Suppressor macrophage treated with lipopolysaccharide for 1 hour (primary cell): ENCODE data around the gene PRKCA.

ENCODE experiments used
- DNase-seq, 3 donors: peaks; one replicate each; pipeline ENCODE4 v3.0.0-alpha.2; 2020 to 2022

Gene PRKCA

DNA sequence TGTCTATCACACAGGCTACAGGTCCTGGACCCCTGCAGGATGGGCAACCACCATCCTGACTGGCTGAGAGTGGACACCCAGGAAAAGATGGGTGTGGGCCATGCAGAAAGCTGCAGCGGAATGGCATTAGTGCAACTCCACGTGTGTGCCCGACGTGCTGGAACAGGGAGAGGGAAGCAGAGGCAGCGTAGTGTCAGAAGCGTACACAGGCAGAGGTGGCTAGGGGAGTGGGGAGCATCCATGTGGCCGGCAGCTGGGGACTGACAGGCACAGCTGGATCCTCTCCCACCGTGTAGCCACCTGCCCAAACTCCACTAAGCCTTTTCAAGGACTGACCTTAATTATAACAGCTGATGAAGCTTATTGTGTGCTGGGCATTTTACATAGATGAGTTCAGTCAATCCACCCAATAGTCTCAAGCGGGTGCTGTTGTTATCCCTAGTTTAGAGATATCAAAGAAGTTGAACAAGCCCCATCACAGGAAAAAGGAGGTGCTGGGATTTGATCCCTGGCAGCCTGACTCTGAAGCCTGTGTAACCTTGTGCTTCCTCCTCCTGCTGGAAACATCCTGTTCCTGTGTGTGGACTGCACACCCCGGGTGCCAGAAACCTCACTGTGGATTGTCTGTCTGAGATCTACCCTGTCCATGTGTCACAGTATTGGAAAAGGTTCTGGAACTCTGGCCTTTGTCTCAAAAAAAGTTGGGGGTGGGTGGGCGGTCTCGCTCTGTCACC is 114.0 kb downstream of the PRKCA start:
- DNase-seq = no peak

DNA sequence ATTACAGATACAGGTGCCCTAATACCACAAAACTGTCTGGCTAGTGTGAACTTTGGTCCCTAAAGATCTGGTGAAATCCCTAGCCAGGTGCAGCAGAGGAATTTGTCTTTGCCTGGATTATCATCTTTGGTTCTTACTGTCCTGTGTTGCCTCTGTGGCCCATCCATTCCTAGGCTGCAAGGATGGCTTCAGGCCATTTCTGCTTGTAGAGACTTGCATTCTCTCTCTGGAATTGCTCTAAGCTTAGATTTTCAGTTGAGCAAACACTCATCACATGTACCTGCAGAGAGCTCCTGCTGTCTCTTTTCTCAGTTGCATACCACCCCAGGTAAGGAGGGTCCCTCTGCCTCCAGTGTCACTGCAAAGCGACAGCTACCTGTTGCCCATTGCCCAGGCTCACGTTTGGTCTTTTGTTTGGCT is 114.9 kb downstream of the PRKCA start:
- no peak for DNase-seq

DNA sequence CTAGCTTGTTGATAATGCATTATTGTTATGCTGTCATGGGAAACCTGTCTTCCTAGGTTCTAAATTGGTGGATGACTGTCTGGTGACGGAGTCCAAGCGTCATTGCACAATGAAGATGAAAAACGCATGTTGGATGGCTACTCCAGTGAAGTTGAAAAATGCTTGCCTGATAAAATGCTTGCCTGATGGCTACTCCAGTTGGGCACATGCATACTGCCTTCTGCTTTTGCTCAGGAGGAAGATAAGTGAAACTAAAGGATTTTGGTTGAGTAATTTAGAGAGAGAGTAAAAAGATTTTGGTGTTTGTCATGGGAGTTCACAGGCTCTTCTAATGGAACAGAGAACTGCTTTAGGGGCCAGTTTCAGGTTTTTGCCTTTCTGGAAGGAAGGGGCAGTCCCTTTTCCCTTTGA is 118.6 kb downstream of the PRKCA start:
- DNase-seq = peak; percentile 62 to 89 (median 81)

DNA sequence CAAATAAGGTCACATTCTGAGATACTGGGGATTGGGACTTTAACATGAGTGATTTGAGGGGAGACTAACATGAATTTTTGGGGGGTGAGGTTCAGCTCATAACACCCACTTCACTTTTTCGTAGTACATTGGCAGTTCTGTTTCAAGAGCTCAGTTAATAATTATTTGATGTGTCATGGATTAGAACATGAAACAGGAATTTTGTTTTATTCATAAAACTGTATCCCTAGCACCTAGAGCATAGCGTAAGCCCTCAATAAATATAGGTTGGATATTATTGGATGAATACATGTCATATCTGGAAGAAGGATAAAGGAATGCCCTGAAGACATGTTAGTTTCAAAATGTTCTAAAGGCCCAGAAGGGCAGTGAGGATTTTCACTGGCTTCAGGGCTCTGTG is 119.8 kb downstream of the PRKCA start:
- DNase-seq = no peak

DNA sequence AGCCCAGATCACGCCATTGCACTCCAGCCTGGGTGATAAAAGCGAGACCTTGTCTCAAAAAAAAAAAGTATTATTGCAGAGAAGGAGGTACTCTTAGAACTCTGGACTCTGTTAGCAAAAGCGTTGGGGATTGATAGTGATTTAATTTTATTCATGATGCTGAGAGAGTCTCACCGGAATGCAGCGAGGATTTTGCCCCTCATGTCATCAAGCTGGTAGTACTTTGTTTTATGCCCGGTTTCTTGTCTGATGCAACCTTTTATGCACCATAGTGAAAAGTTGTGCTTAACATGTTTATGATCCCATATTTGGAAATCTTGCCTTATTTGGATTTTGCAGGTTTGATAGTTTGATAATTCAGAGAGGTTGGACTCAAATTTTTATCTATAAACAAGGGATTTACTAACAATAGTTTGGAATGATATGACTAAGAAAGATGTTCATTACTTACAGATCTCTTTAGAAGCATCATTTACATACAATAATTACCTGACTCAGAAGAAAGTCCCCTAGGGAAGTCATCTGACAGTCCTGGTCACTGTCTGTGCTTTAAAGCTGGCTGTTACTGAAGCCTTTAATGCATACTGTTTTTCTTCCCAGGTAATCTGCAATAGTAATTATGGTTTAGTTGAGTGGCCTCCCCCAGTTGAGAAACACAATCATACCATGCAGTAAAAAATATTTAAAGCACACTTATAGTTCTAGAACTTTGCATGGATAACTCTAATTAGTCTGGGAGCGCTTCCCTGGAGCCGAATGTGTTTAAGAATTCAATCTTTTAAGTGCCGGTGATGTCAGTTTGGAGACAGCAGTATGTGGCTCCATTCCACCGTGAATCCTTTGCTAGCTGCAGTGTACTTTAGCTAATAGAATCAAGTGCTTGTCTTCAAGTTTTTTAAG is 120.9 kb downstream of the PRKCA start:
- DNase-seq = no peak

DNA sequence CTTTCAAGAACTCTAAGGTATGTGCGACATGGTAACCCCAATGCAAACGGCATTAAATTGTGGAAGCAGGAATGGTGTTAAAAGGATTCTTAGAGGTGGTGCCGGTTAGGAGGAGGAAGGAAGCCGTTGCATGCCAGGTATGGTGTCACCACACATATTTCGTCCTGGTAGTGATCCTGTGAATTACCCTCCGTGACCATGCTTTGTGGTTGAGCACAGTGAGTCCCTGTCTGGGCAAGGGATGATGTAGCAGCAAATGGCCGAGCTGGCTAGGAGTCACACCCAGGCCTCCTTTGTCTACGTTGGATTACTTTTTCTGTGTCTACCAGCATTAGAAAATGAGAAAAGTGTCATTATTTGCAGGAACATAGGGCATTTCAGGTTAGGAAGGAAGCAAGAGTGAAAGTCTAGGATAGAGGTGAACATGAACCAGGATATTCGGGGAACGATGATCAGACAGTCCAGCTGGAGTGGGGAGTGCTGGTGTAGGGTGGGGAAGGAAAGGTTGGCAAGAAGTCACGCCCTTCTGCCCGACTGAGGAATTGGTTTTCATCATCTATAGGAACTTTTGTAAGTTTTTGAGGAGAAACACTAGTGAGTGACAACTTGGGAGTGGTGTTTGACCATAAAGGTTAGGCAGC is 123.5 kb downstream of the PRKCA start:
- no peak for DNase-seq

DNA sequence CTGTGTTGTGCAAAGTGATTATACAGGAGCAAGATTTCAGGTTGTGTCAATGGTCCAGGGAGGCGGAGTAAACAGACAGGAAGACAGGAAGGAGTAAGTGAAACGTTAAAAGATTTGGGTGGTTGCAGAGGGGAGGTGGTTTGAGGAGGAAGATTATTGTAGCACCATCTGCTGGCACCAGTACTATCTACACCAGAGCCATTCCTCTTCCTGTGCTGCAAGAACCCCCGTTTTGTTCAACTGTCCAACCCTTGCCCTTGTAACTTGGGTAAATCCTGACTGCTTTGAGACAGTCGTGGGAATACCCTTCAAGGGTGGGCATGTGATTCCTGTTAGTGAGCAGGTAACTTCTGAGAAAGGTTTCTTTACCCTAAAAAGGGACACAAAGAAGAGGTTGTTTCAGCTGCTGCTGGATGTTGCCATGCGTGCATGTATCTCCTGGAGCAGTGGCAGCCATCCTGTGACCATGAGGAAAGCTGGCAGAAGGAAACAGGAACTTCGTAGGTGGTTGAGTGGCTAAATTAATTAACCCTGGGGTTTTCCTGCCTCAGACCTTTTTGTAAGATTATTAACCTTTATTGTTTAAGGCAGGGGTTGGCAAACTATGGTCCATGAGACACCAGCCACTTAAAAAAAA is 124.1 kb downstream of the PRKCA start:
- DNase-seq = peak in 2 of 3 donors; percentile 27 to 30

DNA sequence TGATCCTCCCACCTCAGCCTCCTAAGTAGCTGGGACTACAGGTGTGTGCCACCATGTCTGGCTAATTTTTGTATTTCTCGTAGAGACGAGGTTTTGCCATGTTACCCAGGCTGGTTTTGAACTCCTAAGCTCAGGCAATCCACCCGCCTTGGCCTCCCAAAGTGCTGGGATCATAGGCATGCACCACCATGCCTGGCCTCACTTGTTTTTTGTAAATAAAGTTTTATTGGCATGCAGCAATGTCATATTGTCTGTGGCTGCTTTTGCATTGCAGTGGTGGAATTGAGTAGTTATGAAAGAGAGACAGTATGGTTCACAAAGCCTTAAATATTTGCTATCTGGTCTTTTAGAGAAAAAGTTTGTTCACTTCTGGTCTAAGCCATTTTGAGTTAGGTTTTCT is 124.7 kb downstream of the PRKCA start:
- no peak for DNase-seq

DNA sequence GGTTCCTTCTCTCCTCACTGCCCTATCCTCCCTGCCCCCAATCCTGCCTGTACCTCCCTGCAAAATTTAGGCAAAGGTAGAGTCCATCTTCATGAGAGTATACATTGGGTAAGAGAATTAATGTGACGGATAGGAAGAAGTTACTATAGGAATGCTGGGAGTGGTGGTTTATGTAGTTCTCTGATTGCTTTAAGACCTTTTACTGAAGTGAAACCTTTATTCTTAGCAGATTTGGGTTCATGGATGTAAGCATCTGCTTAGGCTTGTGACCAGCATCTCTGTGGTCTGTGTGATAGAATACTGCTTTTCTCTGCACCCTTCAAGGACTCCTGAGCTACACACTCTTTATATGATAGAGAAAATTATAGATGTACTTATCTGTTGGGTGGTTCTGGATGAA is 127.3 kb downstream of the PRKCA start:
- peak in 2 of 3 donors; percentile 24 to 41 for DNase-seq

DNA sequence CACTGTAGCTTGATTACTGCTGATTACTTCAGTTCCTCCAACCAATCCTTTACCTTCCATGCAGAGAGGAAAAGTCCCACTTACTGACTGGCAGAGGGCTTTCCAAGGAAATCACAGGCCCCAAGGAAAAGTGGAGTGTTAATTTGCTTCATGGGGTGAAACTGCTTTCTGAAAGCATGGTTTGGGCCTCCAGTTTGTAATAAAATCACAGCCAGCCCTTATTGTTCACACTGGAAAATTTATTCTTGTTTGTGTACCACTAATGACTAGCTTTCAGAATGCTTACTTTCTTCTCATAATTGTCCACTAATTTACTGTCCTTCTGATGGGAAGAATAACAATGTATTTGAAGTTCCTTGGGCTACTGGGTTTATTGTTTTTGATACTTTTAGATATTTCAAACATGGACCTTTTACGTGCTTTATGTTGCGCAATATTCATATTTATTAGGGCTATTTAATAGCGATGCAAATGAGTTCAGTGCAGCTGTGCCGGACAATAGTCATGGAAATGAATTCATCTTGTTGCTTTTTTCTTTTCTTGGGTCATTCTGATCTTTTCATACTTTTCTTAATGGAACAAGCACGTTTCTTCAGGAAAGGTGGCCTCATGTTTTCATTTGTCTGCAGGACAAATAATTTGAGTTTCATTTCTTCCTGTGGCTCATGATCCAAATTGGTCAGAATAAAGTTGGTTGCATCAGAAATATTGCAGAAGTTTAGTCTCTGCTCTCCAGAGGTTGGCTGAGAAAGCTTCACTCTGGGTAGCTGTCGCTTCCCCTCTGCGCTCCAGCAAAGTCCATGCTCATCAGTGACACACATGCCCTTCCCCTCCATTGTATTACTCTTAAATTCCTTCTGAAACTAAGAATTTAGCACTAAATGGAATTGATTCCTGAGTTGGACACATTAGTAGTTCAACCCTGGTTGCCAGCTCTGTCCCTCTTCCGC is 128.7 kb downstream of the PRKCA start:
- DNase-seq = peak; percentile 85 to 96 (median 91)

DNA sequence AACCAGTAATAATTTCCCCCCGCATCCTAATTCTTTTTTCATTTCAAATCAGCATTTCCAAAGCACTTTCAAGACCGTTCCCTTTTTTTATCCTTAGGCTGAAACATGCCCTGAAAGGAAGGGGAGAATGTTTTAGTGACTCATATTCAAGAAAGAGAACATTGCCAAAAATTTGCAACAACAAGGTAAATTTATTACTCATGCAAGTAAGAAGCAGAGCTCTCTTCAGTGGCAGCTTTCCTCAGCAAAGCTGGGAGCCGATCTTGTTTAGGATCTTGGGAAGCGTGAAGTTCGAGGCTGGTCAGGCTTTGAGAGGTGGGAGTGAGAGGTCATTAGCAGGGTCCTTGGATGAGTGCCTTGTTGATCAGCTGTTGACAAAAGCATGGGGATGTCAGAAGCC is 129.5 kb downstream of the PRKCA start:
- DNase-seq = peak; percentile 30 to 78 (median 64)

DNA sequence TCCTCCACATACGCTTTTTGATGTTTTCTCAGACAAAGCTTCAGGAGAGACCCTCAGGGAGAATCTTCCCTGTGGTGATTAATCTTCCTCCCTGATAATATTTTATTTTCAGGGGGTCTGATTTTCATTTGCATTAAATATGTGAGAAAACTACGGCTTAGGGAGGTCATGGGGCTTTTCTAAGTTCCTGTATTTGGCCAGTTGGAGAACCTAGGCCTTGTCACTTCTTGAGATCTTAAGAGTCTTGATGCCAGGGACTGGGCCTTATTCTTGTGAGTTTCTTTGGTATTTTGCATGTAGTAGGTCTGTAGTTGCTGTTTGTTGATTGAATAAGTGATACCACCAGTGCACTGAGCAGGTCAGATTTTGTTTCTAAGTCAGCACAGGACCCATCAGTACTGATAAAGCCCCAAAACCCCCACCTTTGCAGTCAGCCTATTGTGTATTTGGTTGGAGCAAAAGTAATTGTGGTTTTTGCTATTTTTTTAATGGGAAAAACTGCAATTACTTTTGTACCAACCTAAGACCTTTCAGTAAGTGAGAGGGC is 130.1 kb downstream of the PRKCA start:
- peak; percentile 42 to 59 (median 49) for DNase-seq

DNA sequence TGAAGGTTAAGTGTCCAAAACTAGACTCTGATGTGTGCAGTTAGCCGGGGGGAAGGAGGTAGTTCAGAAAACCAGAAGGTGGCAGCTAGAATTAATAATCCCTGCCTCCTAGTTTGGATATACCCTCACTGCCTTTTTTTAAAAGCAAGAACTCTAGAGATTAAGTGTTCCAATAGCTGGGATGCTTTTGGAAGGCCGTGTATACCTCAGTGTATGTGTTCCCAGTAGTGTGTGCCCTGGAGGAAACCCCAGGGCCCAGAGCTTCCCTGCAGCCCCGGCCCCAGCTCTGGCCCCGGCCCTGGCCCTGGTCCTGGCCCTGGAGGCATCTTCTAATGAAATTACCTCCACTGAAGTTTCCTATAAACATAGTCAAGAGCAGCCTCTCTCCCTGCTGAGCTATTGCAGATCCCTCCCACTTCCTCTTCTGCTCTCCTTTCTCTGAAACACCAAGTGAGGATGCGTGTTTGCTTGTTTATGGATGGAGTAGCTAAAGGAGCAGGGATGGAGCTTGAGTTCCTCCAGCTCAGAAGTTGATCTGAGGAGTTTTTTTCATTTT is 130.7 kb downstream of the PRKCA start:
- DNase-seq = peak; percentile 37 to 43 (median 42)

DNA sequence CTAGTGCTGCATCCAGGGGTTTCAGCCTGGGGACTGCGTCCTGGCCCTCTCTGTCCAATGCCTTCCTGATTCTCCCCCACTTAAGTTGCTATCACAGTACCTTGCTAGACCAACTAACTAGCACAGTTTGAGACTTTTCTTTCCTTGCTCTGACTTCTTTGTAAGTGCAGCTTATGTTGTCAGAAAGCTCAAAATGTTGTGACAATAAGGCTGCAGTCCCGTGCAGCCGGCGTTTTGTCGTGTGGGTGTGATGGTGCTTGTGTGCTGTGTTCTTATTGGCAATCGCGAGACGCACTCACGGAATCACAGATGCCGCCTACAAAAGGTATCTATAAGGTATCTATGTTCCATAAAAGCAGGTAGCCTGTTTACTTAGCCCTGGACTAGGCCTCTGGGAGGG is 132.8 kb downstream of the PRKCA start:
- no peak for DNase-seq

DNA sequence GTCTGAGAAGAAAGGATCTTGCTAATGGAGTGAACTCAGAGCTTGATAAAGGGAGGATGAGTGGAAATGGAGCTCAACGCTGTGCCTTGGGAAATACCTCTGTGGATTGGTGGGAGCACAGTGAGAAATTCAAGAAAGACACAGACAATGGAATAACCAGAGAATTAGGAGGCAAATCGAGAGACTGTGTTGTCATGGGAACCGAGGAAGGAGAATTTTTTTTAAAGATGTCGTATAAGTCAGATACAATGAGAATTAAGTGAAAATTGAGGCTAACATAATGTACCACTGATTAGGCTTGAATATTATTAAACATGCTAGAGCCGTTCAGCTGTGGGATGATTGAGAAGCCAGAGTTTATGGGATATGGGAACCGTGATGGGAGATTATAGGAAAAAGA is 134.2 kb downstream of the PRKCA start:
- no peak for DNase-seq

DNA sequence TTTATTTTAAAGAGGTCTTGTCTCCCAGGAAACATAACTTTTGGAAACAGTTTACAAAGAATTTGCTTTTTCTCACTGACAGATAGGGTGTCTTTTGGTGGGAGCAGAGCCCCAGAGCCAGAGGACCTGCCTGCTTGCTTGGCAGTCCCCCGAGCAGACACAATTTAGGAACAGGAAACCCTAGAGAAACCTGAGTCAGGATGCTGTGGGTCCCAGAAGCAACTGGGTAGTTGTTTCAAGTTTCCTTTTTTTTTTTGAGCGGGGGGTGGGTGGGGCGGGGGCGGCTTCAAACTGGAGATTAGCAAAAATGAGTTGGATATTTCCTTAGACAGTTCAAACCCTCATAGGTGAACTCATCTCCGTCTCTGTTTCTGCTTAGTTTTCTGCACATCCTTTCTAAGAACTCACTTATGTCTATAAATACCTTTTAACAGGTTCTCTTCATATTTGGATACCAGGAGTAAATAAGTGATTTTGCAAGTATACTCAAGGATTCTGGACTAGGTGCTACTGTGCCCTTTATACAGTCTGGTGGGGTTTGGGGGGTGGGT is 135.1 kb downstream of the PRKCA start:
- DNase-seq = peak; percentile 43 to 47 (median 45)

DNA sequence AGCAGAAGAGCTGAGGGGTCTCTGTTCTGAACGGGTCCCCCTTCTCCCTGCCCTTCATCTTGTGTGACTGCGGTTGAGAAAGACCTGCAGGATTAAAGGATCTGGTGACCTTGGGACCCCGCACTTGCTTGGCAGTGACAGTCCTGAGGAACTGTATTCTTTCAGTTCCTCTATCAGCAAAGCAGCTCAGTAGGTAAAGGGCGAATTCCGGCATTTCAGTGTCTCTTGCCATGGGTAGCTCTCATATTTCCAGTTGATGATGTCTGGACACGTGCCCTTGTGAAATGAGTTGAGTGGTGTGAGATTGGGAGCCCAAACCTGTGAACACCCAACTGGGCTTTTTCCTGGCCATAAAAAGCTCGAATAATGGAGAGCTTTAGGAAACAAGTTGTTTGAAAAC is 135.7 kb downstream of the PRKCA start:
- DNase-seq = peak; percentile 39 to 54 (median 39)

DNA sequence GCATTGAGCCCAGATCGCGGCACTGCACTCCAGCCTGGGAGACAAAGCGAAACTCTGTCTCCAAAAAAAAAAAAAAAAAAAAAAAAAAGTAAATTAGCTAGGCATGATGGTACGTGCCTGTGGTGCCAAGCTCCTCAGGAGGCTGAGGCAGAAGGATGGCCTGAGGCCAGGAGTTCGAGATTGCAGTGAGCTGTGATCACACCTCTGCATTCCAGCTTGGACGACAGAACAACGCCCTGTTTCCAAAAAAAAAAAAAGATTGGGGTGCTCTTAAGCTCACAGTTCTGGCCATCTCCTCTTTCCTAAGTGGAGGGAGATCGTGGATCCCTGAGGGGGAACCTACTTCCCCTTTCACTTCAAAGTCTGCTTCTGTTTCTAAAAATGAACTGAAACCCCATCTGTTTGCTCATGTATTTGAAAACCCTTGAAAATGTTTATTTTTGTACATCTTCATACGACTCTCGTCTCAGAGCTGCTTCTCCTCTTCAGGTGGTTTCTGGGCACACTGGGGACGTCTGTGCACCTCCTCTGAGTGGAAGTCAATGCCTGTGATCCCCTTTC is 138.8 kb downstream of the PRKCA start:
- peak; percentile 57 to 70 (median 63) for DNase-seq

DNA sequence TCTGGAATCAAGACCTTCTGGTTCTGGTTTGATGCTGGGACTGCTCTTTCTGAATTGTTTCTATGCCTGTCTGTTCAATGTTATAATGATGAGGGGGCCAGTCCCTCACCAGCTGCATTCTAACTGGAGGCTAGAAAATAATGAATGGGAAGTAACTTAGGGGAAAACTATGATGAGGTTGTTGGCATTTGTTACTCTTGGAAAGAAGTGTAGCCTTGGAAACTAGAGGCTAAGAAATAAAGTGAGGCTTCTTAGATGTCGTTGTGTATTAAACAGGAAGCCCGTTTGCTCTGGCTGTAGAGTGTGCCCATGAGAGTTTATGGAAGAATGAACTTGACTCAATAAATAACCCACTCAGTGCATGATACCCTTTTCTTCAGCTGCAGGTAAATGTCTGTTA is 140.8 kb downstream of the PRKCA start:
- no peak for DNase-seq

DNA sequence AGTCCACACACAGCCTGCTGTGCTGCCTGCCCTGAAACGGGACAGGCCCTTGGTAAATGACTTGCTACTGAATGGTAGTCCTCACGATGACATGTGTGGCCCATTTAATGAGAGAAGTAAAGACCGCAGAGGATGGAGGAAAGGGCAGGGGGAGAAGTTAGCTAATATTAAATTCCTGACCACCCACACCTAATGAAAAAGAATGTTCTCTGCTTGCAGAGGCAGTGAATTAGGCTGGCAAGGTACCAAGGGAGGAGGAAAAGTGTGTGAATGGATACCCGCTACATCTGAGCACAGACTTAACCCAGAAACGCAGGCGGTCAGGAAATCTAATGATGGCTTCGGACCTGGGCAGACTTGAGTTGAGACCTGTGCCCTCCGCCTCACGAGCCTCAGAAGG is 141.2 kb downstream of the PRKCA start:
- DNase-seq = no peak

DNA sequence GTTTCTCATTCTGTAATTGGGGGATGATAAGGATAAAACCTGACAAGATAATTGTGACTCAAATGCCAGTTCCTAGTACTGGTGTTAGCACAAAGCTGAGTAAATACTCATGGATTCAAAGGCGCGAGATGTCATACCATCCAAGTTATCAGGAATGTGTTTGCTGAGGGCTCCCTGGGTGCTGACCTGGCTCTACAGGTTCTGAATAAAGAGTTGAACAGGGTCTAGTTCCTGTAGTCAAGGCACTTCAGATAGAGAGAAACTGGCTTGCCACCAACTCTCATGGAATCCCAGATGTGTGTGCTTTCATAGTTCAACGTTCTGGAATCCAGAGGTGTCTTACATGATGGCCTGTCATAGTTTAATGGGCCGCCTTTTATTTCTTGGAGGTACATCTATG is 141.6 kb downstream of the PRKCA start:
- no peak for DNase-seq
